H9 (cell line): ENCODE results near the gene MAP1LC3B. TPM values are rescaled to one million over a fixed set of nuclear protein-coding genes. Genes with fewer than 3 reads are reported as not detected.

Experiments used
- DNase-seq: peaks from one replicate; pipeline ENCODE4 v3.0.0-alpha.2; 2017
- H2AFZ ChIP-seq: one replicate; pipeline ENCODE4 v1.6.1; 2013; ENCODE audit warnings: mild to moderate bottlenecking, low read length, control low read depth, moderate library complexity
- H2AK5ac ChIP-seq: 2 replicates; pipeline ENCODE4 v1.6.1; 2013; ENCODE audit warnings: low read length, control low read depth, mixed read lengths; ENCODE audit not compliant: insufficient read length
- H2BK120ac ChIP-seq: one replicate; pipeline ENCODE4 v1.6.1; 2013; ENCODE audit warnings: low read depth, mild to moderate bottlenecking, low read length, control low read depth, inconsistent platforms; ENCODE audit not compliant: poor library complexity, severe bottlenecking
- H2BK12ac ChIP-seq: 2 replicates; pipeline ENCODE4 v1.6.1; 2013; ENCODE audit warnings: low read length, control low read depth, mixed read lengths, low read depth; ENCODE audit not compliant: insufficient read length
- H2BK15ac ChIP-seq: 2 replicates; pipeline ENCODE4 v1.6.1; 2013; ENCODE audit warnings: low read depth, low read length, control low read depth
- H2BK20ac ChIP-seq: one replicate; pipeline ENCODE4 v1.6.1; 2013; ENCODE audit warnings: low read depth, mild to moderate bottlenecking, low read length, control low read depth, inconsistent platforms; ENCODE audit not compliant: poor library complexity, severe bottlenecking
- H2BK5ac ChIP-seq: 2 replicates; pipeline ENCODE4 v1.6.1; 2013; ENCODE audit warnings: low read length, control low read depth, mixed read lengths; ENCODE audit not compliant: insufficient read length
- H3K14ac ChIP-seq: 2 replicates; pipeline ENCODE4 v1.6.1; 2013; ENCODE audit warnings: low read length, control low read depth; ENCODE audit not compliant: insufficient read depth
- H3K18ac ChIP-seq: 2 replicates; pipeline ENCODE4 v1.6.1; 2013; ENCODE audit warnings: low read depth, mild to moderate bottlenecking, mixed read lengths, low read length, control low read depth; ENCODE audit not compliant: insufficient read length
- H3K23ac ChIP-seq: 2 replicates; pipeline ENCODE4 v1.6.1; 2013; ENCODE audit warnings: low read length, control low read depth, mixed read lengths, low read depth; ENCODE audit not compliant: insufficient read length
- H3K23me2 ChIP-seq: 2 replicates; pipeline ENCODE4 v1.6.1; 2013; ENCODE audit warnings: low read depth, mild to moderate bottlenecking, mixed read lengths, low read length, control low read depth; ENCODE audit not compliant: insufficient read length, poor library complexity, severe bottlenecking
- H3K27ac ChIP-seq: 2 replicates; pipeline ENCODE4 v1.5.1; 2013; ENCODE audit warnings: low read length, control low read depth, mixed read lengths, low read depth; ENCODE audit not compliant: insufficient read length
- H3K27me3 ChIP-seq: 2 replicates; pipeline ENCODE4 v1.6.1; 2013; ENCODE audit warnings: low read length, control low read depth, inconsistent platforms; ENCODE audit not compliant: insufficient read depth
- H3K4ac ChIP-seq: 2 replicates; pipeline ENCODE4 v1.6.1; 2013; ENCODE audit warnings: low read depth, mild to moderate bottlenecking, control low read depth, inconsistent platforms, low read length, moderate library complexity
- H3K4me1 ChIP-seq: 2 replicates; pipeline ENCODE4 v1.6.1; 2013; ENCODE audit warnings: low read length, control low read depth, inconsistent platforms; ENCODE audit not compliant: insufficient read depth
- H3K4me2 ChIP-seq: 2 replicates; pipeline ENCODE4 v1.6.1; 2013; ENCODE audit warnings: low read length, control low read depth, mixed read lengths; ENCODE audit not compliant: insufficient read length, insufficient read depth
- H3K56ac ChIP-seq: 2 replicates; pipeline ENCODE4 v1.6.1; 2013; ENCODE audit warnings: low read depth, mild to moderate bottlenecking, mixed read lengths, low read length, control low read depth; ENCODE audit not compliant: insufficient read length
- H3K79me1 ChIP-seq: 2 replicates; pipeline ENCODE4 v1.6.1; 2013; ENCODE audit warnings: low read depth, mild to moderate bottlenecking, moderate library complexity, low read length, control low read depth, inconsistent platforms; ENCODE audit not compliant: insufficient read depth, poor library complexity, severe bottlenecking
- H3K79me2 ChIP-seq: 2 replicates; pipeline ENCODE4 v1.6.1; 2013; ENCODE audit warnings: low read length, control low read depth, inconsistent platforms; ENCODE audit not compliant: insufficient read depth
- H3K9ac ChIP-seq: 2 replicates; pipeline ENCODE4 v1.6.1; 2013; ENCODE audit warnings: low read length, control low read depth, mixed read lengths; ENCODE audit not compliant: insufficient read length; ENCODE audit errors: extremely low read depth
- H3K9me3 ChIP-seq: one replicate; pipeline ENCODE4 v1.6.1; 2013; ENCODE audit warnings: low read depth, low read length, inconsistent platforms; ENCODE audit not compliant: control insufficient read depth
- H3T11ph ChIP-seq: one replicate; pipeline ENCODE4 v1.6.1; 2013; ENCODE audit warnings: mild to moderate bottlenecking, low read length, control low read depth, inconsistent platforms
- H4K20me1 ChIP-seq: one replicate; pipeline ENCODE4 v1.6.1; 2013; ENCODE audit not compliant: control insufficient read depth, insufficient read length, insufficient read depth
- H4K5ac ChIP-seq: 2 replicates; pipeline ENCODE4 v1.6.1; 2013; ENCODE audit warnings: low read depth, mild to moderate bottlenecking, mixed read lengths, low read length, control low read depth; ENCODE audit not compliant: insufficient read length
- H4K8ac ChIP-seq: replicated peaks from 2 replicates; pipeline ENCODE4 v1.6.1; 2013; ENCODE audit warnings: low read length, control low read depth, mixed read lengths, low read depth; ENCODE audit not compliant: insufficient read length
- H4K91ac ChIP-seq: 2 replicates; pipeline ENCODE4 v1.6.1; 2013; ENCODE audit warnings: low read depth, mild to moderate bottlenecking, moderate library complexity, mixed read lengths, low read length, control low read depth; ENCODE audit not compliant: insufficient read length
- H3K27ac Mint-ChIP-seq, 3 experiments: 2 replicates in 2 of 3; 3 replicates in 1 of 3; pipeline ENCODE4 v1.8.0; 2020 to 2021; ENCODE audit warnings: mixed read lengths in 3 of 3, mild to moderate bottlenecking in 1 of 3, moderate library complexity in 1 of 3
- H3K27me3 Mint-ChIP-seq: 2 replicates; pipeline ENCODE4 v1.8.0; 2021; ENCODE audit warnings: low read depth, mild to moderate bottlenecking, moderate library complexity, mixed read lengths
- H3K36me3 Mint-ChIP-seq, 3 experiments: 2 replicates in 2 of 3; 3 replicates in 1 of 3; pipeline ENCODE4 v1.8.0; 2020 to 2021; ENCODE audit warnings: low read depth in 3 of 3, mixed read lengths in 3 of 3; ENCODE audit not compliant: insufficient read depth in 1 of 3
- H3K4me1 Mint-ChIP-seq, 2 experiments: 2 replicates each; pipeline ENCODE4 v1.8.0; 2020; ENCODE audit warnings: mixed read lengths in 2 of 2
- H3K4me3 Mint-ChIP-seq, 2 experiments: 2 replicates in 1 of 2; 3 replicates in 1 of 2; pipeline ENCODE4 v1.8.0; 2020 to 2021; ENCODE audit warnings: mild to moderate bottlenecking in 2 of 2, mixed read lengths in 2 of 2, moderate library complexity in 1 of 2
- H3K9me3 Mint-ChIP-seq, 2 experiments: 2 replicates in 1 of 2; 3 replicates in 1 of 2; pipeline ENCODE4 v1.8.0; 2020; ENCODE audit warnings: mild to moderate bottlenecking in 2 of 2, mixed read lengths in 2 of 2, moderate library complexity in 1 of 2
- CTCF ChIP-seq: fragments of 200-600 bp; sonication (generic); conservative IDR thresholded peaks from 3 replicates; pipeline ENCODE4 v1.8.0; 2021; ENCODE audit warnings: antibody characterized with exemption, mild to moderate bottlenecking
- WGBS: extraction: QIAGEN DNeasy Blood & Tissue Kit; methylation state at CpG from one replicate; pipeline ENCODE4 v1.1.7; 2013; ENCODE audit warnings: missing lambda C conversion rate, low lambda C conversion rate, mixed read lengths; ENCODE audit not compliant: insufficient read length; ENCODE audit errors: extremely low coverage; 5-methylcytosine and 5-hydroxymethylcytosine counted together
- total RNA-seq: library from RNA; stranded (reverse); gene quantifications from 2 replicates; pipeline ENCODE4 v1.2.1, GENCODE V29; 2021

MAP1LC3B gene
- total RNA-seq, 1 experiment from 2014 or later, result 47.1 TPM

DNA sequence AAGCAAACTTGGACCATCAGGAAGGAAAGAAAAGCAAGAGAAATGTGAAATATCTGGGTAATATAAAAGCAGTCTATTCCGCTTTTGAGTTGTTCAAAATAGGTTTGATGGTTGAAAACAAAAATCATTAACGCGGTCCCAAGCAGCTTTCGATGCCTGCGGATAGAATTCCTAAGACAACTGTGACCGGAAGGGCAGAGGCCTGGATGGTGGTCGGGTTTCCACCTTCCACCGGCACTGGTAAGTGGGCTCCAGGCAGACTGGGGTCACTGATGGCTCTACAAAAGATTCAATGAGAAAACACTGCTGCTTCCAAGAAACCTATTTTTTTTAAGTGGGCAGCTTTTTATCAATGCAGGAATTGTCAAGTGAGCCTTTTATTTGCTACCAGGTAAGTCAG, 50.9 kb downstream of the MAP1LC3B start:
- DNase-seq, result no peak
- no peak overlapping the region for H3K18ac ChIP-seq
- H3K9ac ChIP-seq, result no peak overlapping the region
- Mint-ChIP-seq H3K4me3 (no peak overlapping the region), H3K27me3 (no peaks in the 10 kb centered on the region), H3K36me3 (peaks cover 50 to 59% (median 53%) of the 10 kb centered on the region in 3 experiments), H3K4me1 (peaks cover 0 to 4% of the 10 kb centered on the region in 2 experiments; a peak in 2 of 4 replicates), H3K9me3 (peaks cover 14 to 17% of the 10 kb centered on the region in 2 experiments), H3K27ac (no peak overlapping the region; a peak in 1 of 7 replicates)
- H3K27me3 ChIP-seq, result no peaks in the 10 kb centered on the region
- H3T11ph ChIP-seq, result no peak overlapping the region
- H4K5ac ChIP-seq, result no peak overlapping the region
- no peak overlapping the region for H4K8ac ChIP-seq
- no peaks in the 10 kb centered on the region for H3K23me2 ChIP-seq
- no peaks in the 10 kb centered on the region for H3K79me1 ChIP-seq
- WGBS, result no CpG with 5 or more reads among the region's 8 CpGs
- no peak for TF ChIP-seq CTCF
- H2BK120ac ChIP-seq, result no peak overlapping the region
- H3K79me2 ChIP-seq, result no peaks in the 10 kb centered on the region
- no peak overlapping the region for H2AFZ ChIP-seq
- no peak overlapping the region for H3K23ac ChIP-seq
- H3K27ac ChIP-seq, result no peak overlapping the region
- no peak overlapping the region for H3K14ac ChIP-seq
- no peaks in the 10 kb centered on the region for H3K4me1 ChIP-seq
- H2AK5ac ChIP-seq, result no peak overlapping the region
- H2BK20ac ChIP-seq, result no peak overlapping the region
- H2BK12ac ChIP-seq, result no peak overlapping the region
- H3K4me2 ChIP-seq, result no peak overlapping the region
- H4K20me1 ChIP-seq, result no peaks in the 10 kb centered on the region
- no peak overlapping the region for H2BK5ac ChIP-seq
- no peaks in the 10 kb centered on the region for H3K9me3 ChIP-seq
- H3K4ac ChIP-seq, result no peak overlapping the region
- H2BK15ac ChIP-seq, result no peak overlapping the region
- H4K91ac ChIP-seq, result no peak overlapping the region
- H3K56ac ChIP-seq, result no peak overlapping the region
